Stimulated activated CD4-positive, alpha-beta T cell treated with anti-CD3 and anti-CD28 coated beads, Interleukin-15, amount 100 ng/mL, for 24 hours (primary cell): ENCODE results near the gene MACROD2.

Experiments used
- DNase-seq: peaks from one replicate; pipeline ENCODE4 v3.0.0-alpha.2; 2020

MACROD2 gene

GRCh38 chr20:14488756-14489479 lies 493.6 kb downstream of the MACROD2 start:
- no peak for DNase-seq

DNA sequence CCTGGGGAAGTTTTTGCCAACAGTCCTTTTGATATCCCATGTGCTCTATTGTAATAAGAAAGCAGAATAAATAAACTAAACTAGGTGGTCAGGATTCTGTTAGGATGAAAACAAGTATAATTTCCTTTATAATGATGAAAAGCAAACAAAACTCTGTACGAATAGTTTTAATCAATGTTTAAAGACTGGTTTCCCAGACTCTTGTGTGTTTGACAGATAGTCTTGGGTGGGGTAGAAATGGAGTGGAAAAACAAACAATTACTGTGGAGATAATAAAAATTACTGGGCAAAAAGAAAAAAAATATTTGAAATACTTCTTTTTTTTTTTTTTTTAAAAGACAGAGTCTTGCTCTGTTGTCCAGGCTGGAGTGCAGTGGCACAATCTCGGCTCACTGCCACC lies 494.2 kb downstream of the MACROD2 start:
- no peak for DNase-seq

GRCh38 chr20:14491436-14491835 lies 496.1 kb downstream of the MACROD2 start:
- DNase-seq: no peak

DNA sequence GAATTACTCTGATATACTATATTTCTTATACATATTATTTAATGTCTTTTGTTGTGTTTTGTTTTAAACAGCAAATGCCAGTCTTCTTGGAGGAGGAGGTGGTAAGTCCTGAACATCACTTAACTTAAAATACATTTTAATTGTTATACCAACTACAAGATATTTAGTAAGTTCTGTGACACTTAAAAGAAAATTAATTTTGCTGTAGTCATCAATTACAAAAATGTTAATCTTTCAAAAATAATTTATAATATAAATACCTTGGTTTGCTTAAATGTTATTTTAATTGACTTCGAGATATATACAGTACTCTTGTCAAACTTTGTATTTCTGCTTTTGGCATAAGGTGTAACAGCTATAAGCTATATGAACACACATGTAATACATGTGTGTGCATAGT lies 498.1 kb downstream of the MACROD2 start:
- DNase-seq: no peak

DNA sequence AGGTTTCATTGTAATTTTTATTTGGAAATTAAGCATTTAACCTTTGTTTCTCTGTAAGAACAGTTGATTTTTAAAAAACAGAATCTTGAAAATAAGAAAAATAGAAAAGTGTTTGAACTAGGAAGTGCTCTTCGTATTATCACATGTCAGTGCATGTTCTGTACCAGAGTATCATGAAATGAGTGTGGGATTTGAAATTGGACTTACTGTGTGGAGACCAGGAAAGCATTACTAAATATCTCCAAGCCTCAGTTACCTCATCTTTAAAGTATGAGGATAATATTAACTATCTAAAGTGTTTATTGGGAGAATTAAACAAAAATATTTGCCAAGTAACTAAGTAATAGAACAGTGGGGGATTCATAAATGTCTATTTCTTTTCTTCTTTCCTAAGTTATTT lies 499.0 kb downstream of the MACROD2 start:
- DNase-seq: no peak

DNA sequence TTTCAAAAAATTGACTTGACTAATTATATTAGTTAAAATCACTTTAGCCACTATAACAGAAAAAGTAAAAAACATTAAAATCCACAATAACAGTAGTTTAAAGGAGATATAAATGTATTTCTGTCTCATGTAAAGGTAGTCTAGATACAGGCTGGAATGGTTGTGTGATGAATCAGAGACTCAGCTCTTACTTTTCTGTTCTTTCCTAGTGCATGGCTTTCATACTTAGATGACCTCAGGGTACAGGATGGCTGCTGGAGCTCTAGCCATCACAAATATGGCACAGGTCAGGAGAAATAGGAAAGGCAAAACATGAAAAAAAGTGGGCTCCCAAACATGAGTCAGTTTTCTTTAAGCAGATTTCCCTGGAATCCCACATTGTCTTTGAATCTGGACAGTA lies 499.8 kb downstream of the MACROD2 start:
- DNase-seq: no peak

GRCh38 chr20:14497004-14497403 lies 501.7 kb downstream of the MACROD2 start:
- DNase-seq: no peak

DNA sequence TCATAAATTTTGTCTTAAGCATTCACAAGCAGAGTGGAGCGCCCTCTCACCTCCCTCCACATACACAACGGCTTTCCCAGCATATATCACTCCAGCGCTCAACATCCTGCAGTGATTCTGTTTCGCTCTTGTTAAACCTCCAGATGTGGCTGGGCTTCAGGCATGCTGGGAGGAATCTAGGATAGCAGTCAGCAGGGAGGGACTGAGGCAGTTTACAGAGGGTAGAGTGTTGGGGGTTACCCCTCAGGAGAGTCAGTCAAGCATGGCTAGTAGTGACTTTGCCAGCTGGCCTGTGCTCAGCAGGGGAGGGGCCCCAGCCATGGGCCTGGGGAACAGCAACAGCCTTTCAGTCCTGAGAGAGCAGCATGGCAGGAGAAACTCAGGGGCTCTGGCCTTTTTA lies 503.5 kb downstream of the MACROD2 start:
- DNase-seq: no peak

DNA sequence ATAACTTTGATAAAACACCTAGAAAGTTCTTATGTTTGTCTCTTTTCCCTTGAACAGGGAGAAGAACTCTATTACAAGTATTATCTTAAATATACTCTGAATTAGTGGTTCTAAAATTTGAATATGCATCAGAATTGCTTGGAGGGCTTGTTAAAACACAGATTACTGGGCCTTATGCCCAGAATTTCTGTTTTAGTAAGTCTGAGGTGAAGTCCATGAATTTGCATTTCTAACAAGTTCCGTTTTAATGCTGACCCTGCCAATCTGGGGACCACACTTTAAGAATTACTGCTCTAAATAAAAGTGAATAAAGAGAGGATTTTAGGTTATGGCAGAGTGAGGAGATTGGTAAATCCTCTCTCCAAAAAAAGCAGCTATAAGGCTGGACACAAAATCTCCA lies 510.2 kb downstream of the MACROD2 start:
- no peak for DNase-seq

DNA sequence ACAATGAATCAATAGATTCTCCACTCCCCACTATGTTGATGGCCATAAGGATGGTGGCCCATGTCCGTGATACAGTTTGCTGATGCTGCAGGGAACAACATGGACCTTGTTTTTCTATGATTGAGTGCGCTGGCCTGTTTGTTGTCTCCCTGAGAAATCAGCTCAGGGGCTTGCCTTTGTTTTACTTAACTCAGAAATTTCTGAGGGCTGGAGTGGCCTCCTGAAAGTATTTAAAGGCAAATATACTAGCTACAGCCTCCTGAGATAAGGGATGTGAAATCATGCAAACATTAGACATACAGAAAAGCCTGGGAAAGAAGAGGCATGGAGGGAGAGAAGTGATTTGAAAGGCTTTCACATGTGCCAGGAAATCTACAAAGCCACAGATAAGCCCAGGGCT lies 512.4 kb downstream of the MACROD2 start:
- no peak for DNase-seq

DNA sequence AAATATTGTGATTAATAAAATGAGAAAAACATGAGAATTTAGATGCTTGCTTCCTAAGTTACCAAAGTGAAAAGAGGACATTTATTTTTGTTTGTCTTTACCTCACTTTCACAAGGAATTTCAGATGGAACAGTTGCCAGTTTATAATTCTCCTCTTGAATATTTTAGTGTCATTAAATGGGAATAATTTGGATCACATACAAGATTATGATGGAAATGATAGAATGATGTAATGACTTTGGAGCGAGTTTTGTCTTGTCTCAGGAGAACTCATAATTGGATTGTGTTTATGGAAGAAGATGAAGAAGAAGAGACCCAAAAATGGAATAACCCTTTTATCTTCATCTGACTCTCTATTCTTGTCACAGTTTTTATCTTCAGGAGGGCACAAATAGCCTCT lies 515.0 kb downstream of the MACROD2 start:
- no peak for DNase-seq

- no peak for DNase-seq
Measured at GRCh38 chr20:14512839-14513238, 517.5 kb downstream of the MACROD2 start.

DNA sequence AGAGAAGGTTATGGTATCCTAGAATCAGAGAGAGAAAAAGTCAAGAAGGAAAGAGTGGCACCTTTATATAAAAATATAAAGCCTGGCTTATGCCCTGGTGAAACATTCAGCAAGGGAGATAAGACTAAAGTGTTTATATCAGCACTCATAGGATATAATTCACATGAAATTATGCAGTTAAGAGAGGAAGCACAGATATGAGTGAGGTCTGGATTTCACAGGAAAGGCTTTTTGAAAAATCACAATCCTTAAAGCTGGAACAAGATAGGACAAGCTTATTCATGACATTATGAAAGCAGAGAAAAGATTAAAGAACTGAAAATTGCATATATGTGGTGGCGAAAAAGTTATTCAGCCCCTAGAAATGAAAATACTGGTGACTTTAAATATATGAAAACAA lies 523.3 kb downstream of the MACROD2 start:
- no peak for DNase-seq

- DNase-seq: no peak
Measured at GRCh38 chr20:14521016-14521415, 525.7 kb downstream of the MACROD2 start.

DNA sequence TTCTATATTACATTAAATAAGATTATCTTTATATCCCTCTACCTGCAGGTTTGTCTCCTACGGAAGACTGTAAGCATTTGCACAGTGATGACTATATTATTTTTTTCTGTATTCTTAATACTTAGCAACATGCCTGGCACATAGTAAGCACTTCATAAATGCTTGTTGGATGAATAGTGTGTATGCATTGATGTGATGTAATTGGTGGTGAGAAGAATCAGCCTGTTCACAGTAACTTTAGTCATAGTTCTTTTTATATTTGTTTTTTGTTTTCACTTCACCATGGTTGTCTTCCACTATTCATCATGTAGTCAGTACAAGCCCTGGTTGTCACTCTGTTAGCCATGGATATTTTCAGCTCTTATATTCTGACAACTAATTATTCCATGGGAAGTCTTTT lies 526.1 kb downstream of the MACROD2 start:
- DNase-seq: no peak

DNA sequence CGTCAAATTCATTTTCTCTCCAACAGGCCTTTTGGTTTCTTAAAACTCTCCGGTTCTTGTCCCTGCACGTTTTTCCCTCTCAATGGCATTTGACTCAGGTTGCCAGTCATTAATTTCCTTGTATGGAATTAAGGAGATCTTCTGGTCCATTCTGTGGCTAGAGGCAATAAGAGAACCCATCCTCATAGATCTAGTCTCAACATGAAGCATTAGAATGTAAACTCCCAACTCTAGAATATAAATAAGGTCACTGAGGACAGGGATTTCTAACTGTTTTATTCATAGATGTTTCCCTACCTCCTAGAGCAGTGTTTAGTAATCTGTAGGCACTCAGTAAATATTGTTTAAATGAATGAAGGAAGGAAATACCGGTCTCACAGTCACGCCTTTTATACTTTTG lies 527.3 kb downstream of the MACROD2 start:
- DNase-seq: no peak

GRCh38 chr20:14523090-14523489 lies 527.8 kb downstream of the MACROD2 start:
- DNase-seq: no peak

- DNase-seq: no peak
Measured at GRCh38 chr20:14525426-14525825, 530.1 kb downstream of the MACROD2 start.

DNA sequence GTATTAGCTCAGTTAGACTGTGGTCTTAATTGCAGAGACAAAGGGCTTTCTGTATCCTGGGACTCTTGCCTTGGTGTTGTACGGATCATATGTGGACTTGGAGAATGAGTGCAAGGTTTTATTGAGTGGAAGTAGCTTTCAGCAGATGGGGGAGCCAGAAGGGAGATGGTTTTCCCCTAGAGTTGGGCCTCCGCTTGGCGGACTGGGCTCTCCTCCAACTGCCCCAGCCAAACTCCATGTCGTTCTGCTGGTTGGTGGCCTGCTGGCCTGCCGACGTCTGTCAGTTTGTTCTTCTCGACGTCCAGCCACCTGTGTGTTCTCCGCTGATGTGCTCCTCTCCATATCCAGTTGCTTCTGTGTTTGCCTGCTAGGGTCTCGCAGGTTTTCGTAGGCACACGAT lies 531.6 kb downstream of the MACROD2 start:
- no peak for DNase-seq

- DNase-seq: no peak
Measured at GRCh38 chr20:14531786-14532185, 536.5 kb downstream of the MACROD2 start.

GRCh38 chr20:14536738-14537137 lies 541.4 kb downstream of the MACROD2 start:
- no peak for DNase-seq

DNA sequence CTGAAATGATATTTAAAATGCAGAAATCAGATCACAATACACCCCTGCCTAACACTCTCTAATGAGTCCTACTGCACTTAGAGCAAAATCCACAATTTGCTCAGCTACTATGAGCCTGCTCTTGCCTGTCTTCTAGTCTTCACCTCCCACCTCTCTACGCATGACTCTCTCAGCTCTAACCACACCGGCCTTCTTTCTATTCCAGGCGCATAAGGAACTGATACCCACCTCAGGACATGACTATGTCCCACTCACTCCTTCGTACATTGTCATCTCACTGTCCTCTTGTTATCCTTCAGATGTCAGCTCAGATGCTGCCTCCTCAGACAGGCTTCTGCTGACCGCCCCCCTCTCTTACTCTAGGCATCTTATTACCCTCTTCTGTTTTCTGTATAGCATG lies 543.1 kb downstream of the MACROD2 start:
- DNase-seq: no peak

DNA sequence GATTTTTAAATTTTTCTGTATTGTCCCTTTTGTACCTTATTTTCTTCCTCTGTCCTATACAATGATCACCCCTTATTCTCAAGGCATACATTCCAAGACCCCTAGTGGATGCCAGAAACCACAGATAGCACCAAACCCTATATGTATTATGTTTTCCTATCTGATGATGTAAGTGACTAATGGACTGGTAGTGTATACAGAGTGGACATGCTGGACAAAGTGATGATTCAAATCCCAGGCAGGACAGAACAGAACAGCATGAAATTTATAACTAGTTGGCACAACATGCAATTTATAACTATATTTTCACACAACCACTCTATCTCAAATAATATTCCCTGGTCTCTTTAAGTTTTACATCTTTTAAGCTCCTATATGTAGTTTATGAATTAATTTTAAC lies 547.7 kb downstream of the MACROD2 start:
- no peak for DNase-seq

DNA sequence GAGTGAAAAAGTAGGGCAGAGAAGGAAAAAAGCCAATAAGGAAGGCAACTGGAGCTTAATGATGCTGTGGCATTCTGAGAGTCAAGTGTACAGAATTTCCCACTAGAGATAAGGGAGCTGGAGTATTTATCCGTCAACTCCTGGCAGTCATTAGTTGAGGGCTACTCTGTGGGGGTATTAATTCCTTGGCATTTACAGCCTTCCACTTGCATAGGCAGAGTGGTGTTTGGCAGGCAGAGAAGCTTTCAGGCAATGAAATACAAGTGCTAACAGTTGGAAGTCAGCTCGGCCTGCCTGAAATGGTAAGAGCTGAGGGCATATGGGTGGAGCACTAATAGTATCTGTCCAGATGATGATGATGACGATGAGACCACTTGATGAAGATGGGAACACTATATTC lies 549.4 kb downstream of the MACROD2 start:
- DNase-seq: no peak

DNA sequence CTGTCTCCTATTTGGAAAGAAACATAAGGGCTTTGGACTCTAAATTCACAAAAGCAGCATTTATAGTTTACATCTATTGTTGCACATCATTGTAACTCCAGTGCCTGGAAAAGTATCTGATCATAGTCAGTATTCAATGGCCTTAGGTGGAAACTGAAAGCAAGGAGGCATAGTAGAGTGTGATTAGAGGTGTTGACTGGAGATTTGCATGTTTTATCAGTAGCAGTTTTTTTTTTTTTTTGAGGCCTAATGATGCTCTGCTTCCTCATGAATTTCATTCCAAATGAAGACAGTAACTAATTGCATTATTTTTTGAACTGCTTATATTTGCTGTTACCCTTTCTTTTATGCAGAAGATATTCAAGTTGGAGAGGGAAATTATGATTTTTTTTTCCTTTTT lies 555.3 kb downstream of the MACROD2 start:
- DNase-seq: no peak
